SK-N-DZ (cell line): ENCODE measurements around the gene SLC7A10.
"Not testable (repeated sequence)": the region's sequence is repeated elsewhere in the genome, so short reads cannot be mapped to it uniquely, and the experiment has no call there.

Experiments
- DNase-seq: peaks from one replicate; pipeline ENCODE4 v3.0.0-alpha.2; 2015; ENCODE audit warnings: low spot score

Gene SLC7A10

DNA sequence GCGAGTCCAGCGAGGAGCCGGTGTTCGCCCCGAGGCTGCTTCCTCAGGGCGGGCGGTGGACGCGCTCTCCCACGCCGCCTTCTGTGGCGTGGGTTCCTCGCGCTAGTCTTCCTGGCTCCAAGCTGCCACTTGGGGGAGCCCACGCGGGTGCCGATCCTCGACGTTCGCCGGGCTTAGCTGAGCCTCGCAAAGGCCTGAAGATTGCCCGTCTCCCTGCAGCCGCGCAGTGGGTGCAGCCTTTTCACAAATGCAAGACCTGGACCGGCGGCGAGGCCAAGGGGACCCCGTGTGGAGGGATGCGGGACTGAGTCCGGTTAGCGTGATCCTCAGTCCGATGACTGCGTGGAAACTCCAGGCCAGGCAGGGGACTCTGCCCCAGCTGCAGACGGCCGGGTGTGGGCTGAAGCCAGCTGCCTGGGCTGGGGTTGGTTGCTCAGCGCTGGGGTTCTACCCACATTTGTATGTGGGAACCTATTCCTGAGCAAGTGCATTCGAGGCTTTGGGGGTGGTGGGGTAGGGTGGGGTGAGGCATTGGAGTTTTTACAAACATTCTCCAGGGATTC is 48.2 kb downstream of the SLC7A10 start:
- peak; percentile 81 for DNase-seq

GRCh38 chr19:33176670-33177416 is 48.8 kb downstream of the SLC7A10 start:
- peak; percentile 99 for DNase-seq

GRCh38 chr19:33175886-33176669 is 49.6 kb downstream of the SLC7A10 start:
- peak; percentile 67 for DNase-seq

DNA sequence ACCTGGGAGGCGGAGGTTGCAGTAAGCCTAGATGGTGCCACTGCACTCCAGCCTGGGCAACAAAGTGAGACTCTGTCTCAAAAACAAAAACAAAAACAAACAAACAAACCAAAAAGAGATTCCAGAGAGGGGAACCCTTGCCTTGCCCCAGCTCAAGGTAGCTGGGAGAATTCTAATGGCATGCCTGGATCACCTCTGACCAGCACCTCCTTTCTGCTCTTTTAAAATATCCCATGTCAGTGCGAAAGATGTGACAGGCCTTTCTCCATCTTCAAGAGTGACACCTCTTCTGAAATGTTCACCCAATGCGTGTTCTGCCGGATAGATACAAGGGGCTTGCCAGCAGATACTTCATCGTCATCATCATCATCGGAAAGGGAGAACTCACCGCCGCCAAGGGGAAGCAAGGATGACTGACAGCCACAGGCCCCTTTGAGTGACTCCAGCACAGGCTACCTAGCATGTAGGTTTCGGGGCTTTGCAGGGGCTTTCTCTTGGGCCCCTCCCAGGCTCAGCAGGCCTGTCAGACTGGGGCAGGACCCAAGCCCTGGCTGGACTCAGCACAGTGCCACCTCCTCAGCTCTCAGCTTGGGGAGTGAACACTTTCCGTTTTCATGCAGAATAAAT is 50.4 kb downstream of the SLC7A10 start:
- DNase-seq: no peak

DNA sequence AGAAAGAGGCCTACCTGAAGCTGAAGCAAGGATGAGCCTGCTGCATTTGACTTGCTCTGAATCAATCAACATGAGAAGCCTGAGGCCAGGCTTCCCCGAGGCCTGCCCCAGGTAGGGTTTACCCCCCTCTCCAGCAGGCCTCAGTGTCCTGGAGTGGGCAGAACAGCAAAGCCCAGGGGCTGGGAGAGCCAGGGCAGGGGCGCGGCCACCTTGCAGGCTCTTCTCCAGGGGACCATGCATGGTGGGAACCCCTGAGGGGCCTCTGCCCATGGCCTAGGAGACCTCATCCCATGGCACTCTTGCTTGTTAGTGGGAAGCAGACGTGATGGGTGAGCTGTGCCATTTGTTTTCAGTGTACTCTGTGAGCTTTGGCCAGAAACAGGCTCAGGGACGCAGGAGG is 51.5 kb downstream of the SLC7A10 start:
- no peak for DNase-seq

DNA sequence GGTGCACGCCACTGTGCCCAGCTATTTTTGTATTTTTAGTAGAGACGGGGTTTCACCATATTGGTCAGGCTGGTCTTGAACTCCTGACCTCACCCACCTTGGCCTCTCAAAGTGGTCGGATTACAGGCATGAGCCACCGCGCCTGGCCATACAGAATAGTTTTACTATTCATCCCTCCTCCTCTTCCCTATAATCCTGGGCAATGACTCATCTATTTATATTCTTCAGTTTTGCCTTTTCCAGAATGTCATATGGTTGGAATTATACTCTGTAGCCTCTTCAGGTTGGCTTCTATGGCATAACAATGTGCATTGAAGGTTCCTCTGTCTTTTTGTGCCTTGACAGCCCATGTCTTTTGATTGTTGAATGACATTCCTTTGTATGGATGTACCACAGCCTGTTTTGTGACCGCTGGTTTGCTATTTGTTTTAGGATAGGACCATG is 53.7 kb downstream of the SLC7A10 start:
- no peak for DNase-seq

DNA sequence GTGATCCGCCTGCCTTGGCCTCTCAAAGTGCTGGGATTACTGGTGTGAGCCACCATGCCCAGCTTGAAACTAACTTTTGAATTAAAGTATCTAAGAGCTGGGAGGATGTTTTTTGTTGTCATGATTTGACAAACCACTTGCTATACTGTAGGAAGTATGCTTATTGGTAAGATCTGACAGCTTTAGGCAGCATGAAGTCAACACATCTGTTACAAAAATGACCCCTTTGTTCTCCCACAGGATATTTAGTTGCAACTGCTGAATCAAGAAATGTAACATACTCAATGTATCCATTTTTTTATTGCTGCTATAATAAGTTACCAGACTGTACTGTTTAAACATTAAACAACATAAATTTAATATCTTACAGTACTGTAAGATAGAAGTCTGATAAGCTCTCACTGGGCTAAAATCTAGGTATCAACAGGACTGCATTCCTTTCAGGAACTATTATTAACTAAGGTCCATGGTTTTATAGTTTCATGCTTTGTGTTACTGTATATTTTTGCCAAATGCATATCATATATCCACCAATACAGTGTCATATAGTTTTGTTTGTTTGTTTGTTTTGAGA is 54.3 kb downstream of the SLC7A10 start:
- DNase-seq: no peak

DNA sequence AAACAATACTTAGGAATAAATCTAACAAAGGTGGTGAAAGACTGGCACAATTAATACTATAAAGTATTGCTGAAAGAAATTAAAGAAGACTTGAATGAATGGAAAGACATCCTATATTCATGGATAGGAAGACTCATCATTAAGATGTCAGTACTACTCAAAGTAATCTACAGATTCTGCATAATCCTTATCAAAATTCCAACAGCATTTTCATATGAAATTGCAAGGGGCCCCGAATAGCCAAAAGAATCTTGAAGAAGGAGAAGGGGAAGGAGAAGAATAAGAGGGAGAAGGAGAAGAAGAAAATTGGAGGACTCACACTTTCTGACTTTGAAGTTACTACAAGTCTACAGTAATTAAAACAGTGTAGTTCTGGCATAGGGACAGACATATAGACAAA is 57.1 kb downstream of the SLC7A10 start:
- DNase-seq: no peak

- DNase-seq: no peak
Measured at GRCh38 chr19:33167438-33167837, 58.2 kb downstream of the SLC7A10 start.

DNA sequence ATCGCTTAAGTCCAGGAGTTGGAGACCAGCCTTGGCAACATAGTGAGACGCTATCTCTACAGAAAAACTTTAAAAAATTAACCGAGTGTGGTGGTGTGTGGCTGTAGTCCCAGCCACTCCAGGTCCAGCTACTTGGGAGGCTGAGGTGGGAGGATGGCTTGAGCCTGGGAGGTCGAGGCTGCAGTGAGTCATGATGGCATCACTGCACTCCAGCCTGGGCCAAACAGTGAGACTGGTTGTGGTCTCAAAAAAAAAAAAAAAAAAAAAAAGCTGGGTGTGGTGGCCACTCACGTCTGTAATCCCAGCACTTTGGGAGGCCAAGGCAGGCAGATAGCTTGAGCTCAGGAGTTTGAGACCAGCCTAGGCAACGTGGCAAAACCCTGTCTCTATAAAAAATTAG is 59.6 kb downstream of the SLC7A10 start:
- DNase-seq: not testable (repeated sequence)

DNA sequence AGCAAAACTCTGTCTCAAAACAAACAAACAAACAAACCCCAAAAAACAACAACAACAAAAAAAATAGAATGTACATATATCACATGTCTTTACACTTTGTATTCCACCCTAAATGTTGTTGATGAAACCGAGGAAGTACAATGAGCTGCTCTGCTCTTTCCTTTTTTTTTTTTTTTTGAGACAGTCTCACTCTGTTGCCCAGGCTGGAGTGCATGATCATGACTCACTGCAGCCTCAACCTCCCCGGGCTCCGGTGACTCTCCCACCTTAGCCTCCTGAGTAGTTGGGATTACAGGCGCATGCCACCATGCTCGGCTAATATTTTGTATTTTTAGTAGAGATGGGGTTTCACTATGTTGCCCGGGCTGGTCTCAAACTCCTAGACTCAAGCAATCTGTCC is 62.2 kb downstream of the SLC7A10 start:
- no peak for DNase-seq

DNA sequence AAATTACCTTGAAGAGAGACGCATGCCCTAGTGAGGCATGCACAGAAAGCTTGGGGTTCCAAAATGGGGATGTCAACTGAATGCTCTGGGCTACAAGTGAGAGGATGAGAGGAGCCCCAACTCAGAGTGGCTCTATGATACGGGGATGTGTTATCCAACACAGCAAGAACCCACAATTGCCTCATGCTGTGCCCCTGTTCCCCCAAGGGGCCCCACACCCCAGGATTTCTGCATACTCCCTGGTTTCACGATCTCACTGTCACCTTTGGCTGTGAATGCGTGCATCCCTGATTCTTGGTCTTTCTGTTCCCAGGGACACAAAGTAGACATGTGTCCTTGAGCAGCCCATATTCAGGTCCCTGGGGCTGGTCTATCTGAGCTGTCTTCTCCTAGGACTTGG is 64.4 kb downstream of the SLC7A10 start:
- DNase-seq: no peak

DNA sequence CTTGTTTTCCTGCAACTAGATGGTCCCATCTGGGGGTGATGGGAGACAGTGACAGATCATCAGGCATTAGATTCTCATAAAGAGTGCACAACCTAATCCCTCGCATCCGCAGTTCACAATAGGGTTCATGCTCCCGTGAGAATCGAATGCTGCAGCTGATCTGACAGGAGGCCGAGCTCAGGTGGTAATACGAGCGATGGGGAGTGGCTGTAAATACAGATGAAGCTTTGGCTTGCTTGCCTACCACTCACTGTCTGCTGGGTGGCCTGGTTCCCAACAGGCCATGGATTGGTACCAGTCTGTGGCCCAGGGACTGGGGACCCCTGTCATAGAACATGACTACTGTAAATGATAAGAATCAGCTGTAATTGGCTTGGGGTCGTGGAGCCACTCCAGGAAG is 65.8 kb downstream of the SLC7A10 start:
- DNase-seq: no peak

DNA sequence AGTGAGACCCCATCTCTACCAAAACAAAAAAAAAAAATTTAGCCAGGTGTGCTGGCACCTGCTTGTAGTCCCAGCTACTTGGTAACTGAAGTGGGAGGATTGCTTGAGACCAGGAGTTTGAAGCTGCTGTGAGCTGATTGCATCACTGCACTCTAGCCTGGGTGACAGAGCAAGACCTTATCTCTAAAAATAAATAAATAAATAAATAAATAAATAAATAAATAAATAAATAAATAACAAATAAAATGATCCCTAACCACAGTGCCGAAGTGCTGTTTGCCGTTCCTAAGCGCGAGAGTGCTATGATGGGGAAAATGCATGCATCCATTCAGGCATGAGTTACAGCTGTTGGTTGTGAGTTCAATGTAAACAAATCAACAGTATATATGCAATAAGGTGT is 66.5 kb downstream of the SLC7A10 start:
- no peak for DNase-seq
